Peyer's patch (tissue), 4 donors: ENCODE measurements around the gene KCNJ6.

Experiments
- CTCF ChIP-seq, 6 experiments: fragments of 450-650 bp in 4 of 6; fragments of 200-600 bp in 2 of 6; sonication (generic) in 1 of 6; IDR thresholded peaks; one replicate each; pipeline ENCODE4 v1.5.1; 2017 to 2019; ENCODE audit warnings: antibody characterized with exemption in 6 of 6, mild to moderate bottlenecking in 3 of 6, moderate library complexity in 1 of 6
- POLR2A ChIP-seq, 2 donors: fragments of 450-650 bp; IDR thresholded peaks; one replicate each; pipeline ENCODE4 v1.5.1; 2017; ENCODE audit warnings: antibody characterized with exemption in 2 of 2, mild to moderate bottlenecking in 2 of 2, moderate library complexity in 2 of 2

- TF ChIP-seq POLR2A (IDR thresholded peaks at IDR 0.05) = no peak
- TF ChIP-seq CTCF (IDR thresholded peaks at IDR 0.05) = no peak
Observed at GRCh38 chr21:37757606-37758376, 158.5 kb downstream of the KCNJ6 start.
